Neural progenitor cell (in vitro differentiated cells): ENCODE measurements around the gene OR10V1.

Source experiments
- CTCF ChIP-seq: fragments of 200-600 bp; sonication (generic); IDR thresholded peaks from 2 replicates; pipeline ENCODE4 v1.5.1; 2017; ENCODE audit warnings: antibody characterized with exemption, mild to moderate bottlenecking
- EZH2 ChIP-seq: fragments of 200-600 bp; sonication (generic); IDR thresholded peaks from 2 replicates; pipeline ENCODE4 v1.6.1; 2017; ENCODE audit warnings: antibody characterized with exemption, mild to moderate bottlenecking, moderate library complexity
- EZH2phosphoT487 ChIP-seq: fragments of 200-600 bp; sonication (generic); IDR thresholded peaks from 2 replicates; pipeline ENCODE4 v1.6.1; 2017; ENCODE audit warnings: antibody characterized with exemption

GRCh38 chr11:59673291-59673690, 40.4 kb downstream of the OR10V1 start:
- no peak for TF ChIP-seq CTCF
- TF ChIP-seq EZH2: no peak
- no peak for TF ChIP-seq EZH2phosphoT487
